DMS153 treated with DMSO at 0.1 percent for 48 hours (cell line): Measurements from ENCODE around the gene CACHD1.

Experiments used
- DNase-seq: peaks from one replicate; lab custom pipeline; 2025; ENCODE audit not compliant: unreplicated experiment; lab: John Stamatoyannopoulos, UW

Gene CACHD1

GRCh38 chr1:64519901-64520300 lies 50.0 kb downstream of the CACHD1 start:
- DNase-seq: no peak

- DNase-seq: no peak
These were observed 52.8 kb downstream of the CACHD1 start for GRCh38 chr1:64522740-64523139.

- DNase-seq: no peak
These were observed 53.7 kb downstream of the CACHD1 start for GRCh38 chr1:64523413-64524337.

GRCh38 chr1:64524614-64525013 lies 54.7 kb downstream of the CACHD1 start:
- no peak for DNase-seq

- no peak for DNase-seq
These were observed 55.3 kb downstream of the CACHD1 start for GRCh38 chr1:64525116-64525686.

GRCh38 chr1:64526312-64526711 lies 56.4 kb downstream of the CACHD1 start:
- DNase-seq: no peak

GRCh38 chr1:64527165-64527564 lies 57.2 kb downstream of the CACHD1 start:
- no peak for DNase-seq

- no peak for DNase-seq
These were observed 57.9 kb downstream of the CACHD1 start for GRCh38 chr1:64527786-64528185.

GRCh38 chr1:64530969-64531692 lies 61.2 kb downstream of the CACHD1 start:
- DNase-seq: no peak

- DNase-seq: no peak
These were observed 62.7 kb downstream of the CACHD1 start for GRCh38 chr1:64532646-64533045.

GRCh38 chr1:64535938-64536835 lies 66.3 kb downstream of the CACHD1 start:
- DNase-seq: peak; percentile 74

- DNase-seq: no peak
These were observed 67.0 kb downstream of the CACHD1 start for GRCh38 chr1:64536836-64537490.

- no peak for DNase-seq
These were observed 68.0 kb downstream of the CACHD1 start for GRCh38 chr1:64537942-64538341.

GRCh38 chr1:64538389-64538788 lies 68.5 kb downstream of the CACHD1 start:
- no peak for DNase-seq

GRCh38 chr1:64539289-64539688 lies 69.4 kb downstream of the CACHD1 start:
- no peak for DNase-seq

- no peak for DNase-seq
These were observed 69.9 kb downstream of the CACHD1 start for GRCh38 chr1:64539781-64540218.

- peak; percentile 71 for DNase-seq
These were observed 70.4 kb downstream of the CACHD1 start for GRCh38 chr1:64540265-64540791.

- DNase-seq: no peak
These were observed 72.2 kb downstream of the CACHD1 start for GRCh38 chr1:64542118-64542517.

- DNase-seq: no peak
These were observed 73.9 kb downstream of the CACHD1 start for GRCh38 chr1:64543831-64544230.
